GM10248 (cell line): Measurements from ENCODE around the gene IRAK1BP1.

Source experiments
- CTCF ChIA-PET: fragments of 300-600 bp; sonication (Branson Sonifier 250); formaldehyde crosslinking; extraction: SDS; loops from one replicate; lab custom pipeline; 2021; ENCODE audit warnings: antibody characterized with exemption; lab: Yijun Ruan, JAX
- POLR2A ChIA-PET: fragments of 350-650 bp; sonication (Branson Sonifier 250); formaldehyde crosslinking; extraction: SDS; loops from one replicate; lab custom pipeline; 2020; ENCODE audit warnings: antibody characterized with exemption; lab: Yijun Ruan, JAX
- DNase-seq: peaks from one replicate; pipeline ENCODE4 v3.0.0; 2012; ENCODE audit errors: extremely low spot score
- CTCF ChIP-seq: IDR thresholded peaks from 2 replicates; pipeline ENCODE4 v1.5.1; 2012; ENCODE audit warnings: mild to moderate bottlenecking, low read depth; ENCODE audit errors: extremely low read depth, missing control alignments, control extremely low read depth

Gene IRAK1BP1

GRCh38 chr6:78867370-78868040 is at the start of gene IRAK1BP1:
Gene IRAK1BP1 (plus strand): TSS chr6:78867551. CDS start chr6:78867577, 26 bp downstream.
- ChIA-PET CTCF (interaction anchor here (1.5 to 1.7 kb wide), 2 partner anchors 18 to 44 kb away, joined by 3 to 7 read pairs; no protein-coding TSS in a partner anchor), POLR2A (no interaction called here)
- TF ChIP-seq CTCF, result no peak
- DNase-seq, result peak; percentile 92

- DNase-seq, result no peak
- POLR2A ChIA-PET, result no interaction called here
- CTCF ChIA-PET, result interaction anchor here (2.1 kb wide), 1 partner anchor 13 kb away, joined by 10 read pairs; no protein-coding TSS in a partner anchor
- TF ChIP-seq CTCF, result no peak
Measured at GRCh38 chr6:78824045-78824444, 43.3 kb upstream of the IRAK1BP1 start.

GRCh38 chr6:78829407-78829806 is 37.9 kb upstream of the IRAK1BP1 start:
- no peak for DNase-seq
- no peak for TF ChIP-seq CTCF
- CTCF ChIA-PET, result interaction anchor here (0.9 kb wide), 1 partner anchor 24 kb away, joined by 3 read pairs; no protein-coding TSS in a partner anchor
- POLR2A ChIA-PET, result no interaction called here

GRCh38 chr6:78830805-78831204 is 36.5 kb upstream of the IRAK1BP1 start:
- POLR2A ChIA-PET, result no interaction called here
- DNase-seq, result no peak
- CTCF ChIA-PET, result no interaction called here

GRCh38 chr6:78831492-78831891 is 35.9 kb upstream of the IRAK1BP1 start:
- no peak for DNase-seq
- POLR2A ChIA-PET, result no interaction called here
- CTCF ChIA-PET, result no interaction called here
- no peak for TF ChIP-seq CTCF

More at GRCh38 chr6:78830805-78831204, 36.5 kb upstream of the IRAK1BP1 start:
- no peak for TF ChIP-seq CTCF

GRCh38 chr6:78832091-78832808 is 35.1 kb upstream of the IRAK1BP1 start:
- DNase-seq, result no peak
- ChIA-PET CTCF (interaction anchor here (0.7 to 1.1 kb wide), 3 partner anchors 12 to 23 kb away, joined by 3 read pairs; no protein-coding TSS in a partner anchor), POLR2A (no interaction called here)
- no peak for TF ChIP-seq CTCF
